HepG2 (cell line): ENCODE results near the gene APLP1.

Source experiments
- CEBPB ChIP-seq: IDR thresholded peaks from 2 replicates; pipeline ENCODE4 v1.6.1; 2011; ENCODE audit warnings: low read depth, low read length, improper control_type of control experiment, borderline replicate concordance
- EZH2 ChIP-seq: conservative IDR thresholded peaks from 2 replicates; pipeline ENCODE4 v1.6.1; 2012; ENCODE audit warnings: mild to moderate bottlenecking, low read depth, low read length, moderate library complexity
- POLR2A ChIP-seq, 2 experiments: IDR thresholded peaks; 2 replicates each; pipeline ENCODE4 v1.6.1; 2011; ENCODE audit warnings: low read depth in 2 of 2, low read length in 2 of 2, mild to moderate bottlenecking in 1 of 2, moderate library complexity in 1 of 2; ENCODE audit not compliant: insufficient read depth in 1 of 2
- ZNF549 ChIP-seq: sonication (generic); formaldehyde crosslinking; IDR thresholded peaks from 2 replicates; pipeline ENCODE4 v1.5.0; 2020; ENCODE audit warnings: missing genetic modification reagents
- ZNF792 ChIP-seq: IDR thresholded peaks from 2 replicates; pipeline ENCODE4 v1.6.1; 2016
- TF ChIP-seq, protein P1 (sequence below), 2 experiments: fragments of 450-650 bp in 1 of 2; sonication (generic) in 1 of 2; formaldehyde crosslinking; IDR thresholded peaks; 2 replicates each; pipeline versions ENCODE4 v1.5.0 to v1.8.0; 2020 to 2022; ENCODE audit warnings: mild to moderate bottlenecking in 1 of 2, missing genetic modification reagents in 1 of 2

DNA sequence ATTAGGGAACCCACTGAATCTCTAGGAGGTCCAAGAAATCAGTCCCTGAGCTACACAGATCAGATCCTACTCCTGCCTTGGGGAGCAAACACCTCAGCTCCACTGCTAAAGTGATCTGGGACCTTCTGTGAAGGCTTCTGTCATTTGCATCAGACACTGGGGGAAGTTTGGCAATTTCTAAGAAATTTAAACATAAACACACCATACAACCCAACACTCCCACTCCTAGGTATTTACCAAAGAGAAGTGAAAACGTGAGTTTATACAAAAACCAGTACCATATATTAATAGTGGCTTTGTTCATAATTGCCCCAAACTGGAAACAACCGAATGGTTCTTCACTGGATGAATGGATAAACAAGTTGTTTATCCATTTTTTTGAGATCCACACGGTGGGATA is 47.1 kb downstream of the APLP1 start:
- TF ChIP-seq POLR2A (IDR thresholded peaks at IDR 0.05; ENCODE audit: insufficient read depth in 1 of 2, low read depth in 2 of 2, low read length in 2 of 2) (no peak), ZNF549 (CRISPR knock-in tag) (no peak), EZH2 (no peak), CEBPB (no peak), ZNF792 (CRISPR knock-in tag) (no peak)
- TF ChIP-seq, protein P1, sequence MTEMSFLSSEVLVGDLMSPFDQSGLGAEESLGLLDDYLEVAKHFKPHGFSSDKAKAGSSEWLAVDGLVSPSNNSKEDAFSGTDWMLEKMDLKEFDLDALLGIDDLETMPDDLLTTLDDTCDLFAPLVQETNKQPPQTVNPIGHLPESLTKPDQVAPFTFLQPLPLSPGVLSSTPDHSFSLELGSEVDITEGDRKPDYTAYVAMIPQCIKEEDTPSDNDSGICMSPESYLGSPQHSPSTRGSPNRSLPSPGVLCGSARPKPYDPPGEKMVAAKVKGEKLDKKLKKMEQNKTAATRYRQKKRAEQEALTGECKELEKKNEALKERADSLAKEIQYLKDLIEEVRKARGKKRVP (CRISPR knock-in tag; IDR thresholded peaks at IDR 0.05) = no peak
